AG04450 (cell line): ENCODE results near the gene RALGDS. TPM values are rescaled to one million over a fixed set of nuclear protein-coding genes. Genes with fewer than 3 reads are reported as not detected.
A peak's percentile ranks its signal among the peaks of the same experiment; 100 is the strongest.

ENCODE experiments used
- CTCF ChIA-PET: fragments of 300-600, 350-600 bp; formaldehyde crosslinking; extraction: SDS; loops from one replicate; lab custom pipeline; 2022; ENCODE audit warnings: antibody characterized with exemption, inconsistent platforms; lab: Charles Lee
- POLR2A ChIA-PET: fragments of 350-600 bp; formaldehyde crosslinking; extraction: SDS; loops from one replicate; lab custom pipeline; 2021; ENCODE audit warnings: antibody characterized with exemption, inconsistent platforms; lab: Yijun Ruan, JAX
- DNase-seq: peaks from one replicate; pipeline ENCODE4 v3.0.0-alpha.2; 2011; ENCODE audit warnings: low read depth, low spot score
- H3K27ac ChIP-seq: one replicate; pipeline ENCODE4 v1.5.1; 2012; ENCODE audit warnings: low read depth, low read length, control low read depth
- H3K27me3 ChIP-seq: one replicate; pipeline ENCODE4 v1.6.0; 2012; ENCODE audit warnings: low read length; ENCODE audit not compliant: control insufficient read depth, insufficient read depth
- H3K4me3 ChIP-seq: 2 replicates; pipeline ENCODE4 v1.5.1; 2011; ENCODE audit warnings: mild to moderate bottlenecking, low read depth, low read length, control low read depth
- H3K9me3 ChIP-seq: 2 replicates; pipeline ENCODE4 v1.5.1; 2012; ENCODE audit warnings: low read length; ENCODE audit not compliant: control insufficient read depth, insufficient read depth
- CTCF ChIP-seq: IDR thresholded peaks from 2 replicates; pipeline ENCODE4 v1.5.1; 2011; ENCODE audit warnings: low read depth, low read length, control low read depth, inconsistent platforms
- polyA plus RNA-seq: library from polyadenylated mRNA; depleted of rRNA; stranded (reverse); fragments of >200 nt; gene quantifications from 2 replicates; pipeline ENCODE4 v1.2.3, GENCODE V29; 2011

The RALGDS gene
- polyA plus RNA-seq, 1 experiment: 19.1 TPM

- no peak for DNase-seq
- CTCF ChIA-PET: interaction anchor here (0.6 to 8.0 kb wide), 29 partner anchors 9 to 449 kb away, joined by 3 to 264 read pairs (median 5); partner anchors contain the start of gene GTF3C5
- peak overlapping the region; percentile 21 for H3K27ac ChIP-seq
- POLR2A ChIA-PET: interaction anchor here (1.5 kb wide), 1 partner anchor 117 kb away, joined by 5 read pairs; the partner anchor contains the start of gene GTF3C5
- H3K27me3 ChIP-seq: no peaks in the 10 kb centered on the region
- no peaks in the 10 kb centered on the region; the same call in 1 of the 2 replicates for H3K9me3 ChIP-seq
- TF ChIP-seq CTCF: peak; percentile 98
- H3K4me3 ChIP-seq: peak overlapping the region; percentile 76
Measured at GRCh38 chr9:133147412-133148198, 26.6 kb upstream of the RALGDS start.

- H3K27ac ChIP-seq: no peak overlapping the region
- ChIA-PET POLR2A (interaction anchor here (1.5 kb wide), 1 partner anchor 116 kb away, joined by 5 read pairs; the partner anchor contains the start of gene GTF3C5), CTCF (interaction anchor here (0.6 to 8.0 kb wide), 26 partner anchors 9 to 448 kb away, joined by 3 to 264 read pairs (median 5); partner anchors contain the start of gene GTF3C5)
- H3K9me3 ChIP-seq: no peaks in the 10 kb centered on the region; the same call in 1 of the 2 replicates
- no peak for TF ChIP-seq CTCF
- no peaks in the 10 kb centered on the region for H3K27me3 ChIP-seq
- H3K4me3 ChIP-seq: no peak overlapping the region
- no peak for DNase-seq
Measured at GRCh38 chr9:133146746-133147411, 25.8 kb upstream of the RALGDS start.

GRCh38 chr9:133144904-133145851 is 24.1 kb upstream of the RALGDS start:
- ChIA-PET CTCF (interaction anchor here (1.0 to 8.0 kb wide), 22 partner anchors 8 to 218 kb away, joined by 3 to 264 read pairs (median 10); partner anchors contain the start of gene GTF3C5), POLR2A (interaction anchor here (1.0 kb wide), 2 partner anchors 11 to 115 kb away, joined by 4 to 5 read pairs; no protein-coding TSS in a partner anchor)
- no peak overlapping the region for H3K4me3 ChIP-seq
- H3K9me3 ChIP-seq: no peaks in the 10 kb centered on the region; the same call in 1 of the 2 replicates
- no peak overlapping the region for H3K27ac ChIP-seq
- H3K27me3 ChIP-seq: no peaks in the 10 kb centered on the region
- DNase-seq: no peak
- TF ChIP-seq CTCF: no peak

- TF ChIP-seq CTCF: peak; percentile 86
- Histone ChIP-seq H3K9me3 (no peaks in the 10 kb centered on the region; the same call in 1 of the 2 replicates), H3K27me3 (no peaks in the 10 kb centered on the region), H3K4me3 (peak overlapping the region; percentile 49), H3K27ac (no peak overlapping the region)
- CTCF ChIA-PET: interaction anchor here (0.6 to 8.0 kb wide), 32 partner anchors 10 to 217 kb away, joined by 3 to 264 read pairs (median 6); partner anchors contain the start of genes GFI1B and GTF3C5
- DNase-seq: no peak
- POLR2A ChIA-PET: interaction anchor here (0.6 to 1.1 kb wide), 5 partner anchors 10 to 114 kb away, joined by 3 to 5 read pairs (median 4); no protein-coding TSS in a partner anchor
Measured at GRCh38 chr9:133144142-133144903, 23.3 kb upstream of the RALGDS start.
